ENCODE measurements around the gene CPLX3. TPM values are rescaled to one million over a fixed set of nuclear protein-coding genes. Genes with fewer than 3 reads are reported as not detected.

Gene CPLX3
- total RNA-seq, 1 donor from 2014 or later: not detected

DNA sequence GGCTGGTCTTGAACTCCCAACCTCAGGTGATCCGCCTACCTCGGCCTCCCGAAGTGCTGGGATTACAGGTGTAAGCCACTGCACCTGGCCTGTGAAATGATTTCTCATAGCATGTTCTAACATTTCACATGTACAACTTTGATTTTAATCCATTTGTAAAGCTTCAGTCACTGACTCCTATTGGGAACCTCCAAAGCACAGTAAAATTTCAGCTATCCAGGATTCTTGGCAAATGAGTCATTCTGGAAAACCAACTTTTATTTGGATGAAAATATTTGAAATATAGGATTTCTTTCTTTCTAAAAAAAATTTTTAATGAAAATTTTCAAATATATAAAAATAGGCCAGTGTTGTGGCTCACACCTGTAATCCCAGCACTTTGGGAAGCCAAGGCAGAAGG is 16.5 kb upstream of the CPLX3 start:
- no peak overlapping the region for H3K4me3 Mint-ChIP-seq
- TF ChIP-seq, protein P1, sequence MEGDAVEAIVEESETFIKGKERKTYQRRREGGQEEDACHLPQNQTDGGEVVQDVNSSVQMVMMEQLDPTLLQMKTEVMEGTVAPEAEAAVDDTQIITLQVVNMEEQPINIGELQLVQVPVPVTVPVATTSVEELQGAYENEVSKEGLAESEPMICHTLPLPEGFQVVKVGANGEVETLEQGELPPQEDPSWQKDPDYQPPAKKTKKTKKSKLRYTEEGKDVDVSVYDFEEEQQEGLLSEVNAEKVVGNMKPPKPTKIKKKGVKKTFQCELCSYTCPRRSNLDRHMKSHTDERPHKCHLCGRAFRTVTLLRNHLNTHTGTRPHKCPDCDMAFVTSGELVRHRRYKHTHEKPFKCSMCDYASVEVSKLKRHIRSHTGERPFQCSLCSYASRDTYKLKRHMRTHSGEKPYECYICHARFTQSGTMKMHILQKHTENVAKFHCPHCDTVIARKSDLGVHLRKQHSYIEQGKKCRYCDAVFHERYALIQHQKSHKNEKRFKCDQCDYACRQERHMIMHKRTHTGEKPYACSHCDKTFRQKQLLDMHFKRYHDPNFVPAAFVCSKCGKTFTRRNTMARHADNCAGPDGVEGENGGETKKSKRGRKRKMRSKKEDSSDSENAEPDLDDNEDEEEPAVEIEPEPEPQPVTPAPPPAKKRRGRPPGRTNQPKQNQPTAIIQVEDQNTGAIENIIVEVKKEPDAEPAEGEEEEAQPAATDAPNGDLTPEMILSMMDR (conservative IDR thresholded peaks at IDR 0.05): no peak
- peaks cover 3% of the 10 kb centered on the region for H3K4me1 Mint-ChIP-seq
- DNase-seq (ENCODE audit: low read depth, low spot score): no peak
- no peaks in the 10 kb centered on the region for H3K9me3 Mint-ChIP-seq
- H3K27me3 Mint-ChIP-seq (ENCODE audit: low read depth): peaks cover 3% of the 10 kb centered on the region
- no peaks in the 10 kb centered on the region for H3K36me3 Mint-ChIP-seq (ENCODE audit: low read depth)
- H3K27ac Mint-ChIP-seq (ENCODE audit: unreplicated experiment): no peak overlapping the region

DNA sequence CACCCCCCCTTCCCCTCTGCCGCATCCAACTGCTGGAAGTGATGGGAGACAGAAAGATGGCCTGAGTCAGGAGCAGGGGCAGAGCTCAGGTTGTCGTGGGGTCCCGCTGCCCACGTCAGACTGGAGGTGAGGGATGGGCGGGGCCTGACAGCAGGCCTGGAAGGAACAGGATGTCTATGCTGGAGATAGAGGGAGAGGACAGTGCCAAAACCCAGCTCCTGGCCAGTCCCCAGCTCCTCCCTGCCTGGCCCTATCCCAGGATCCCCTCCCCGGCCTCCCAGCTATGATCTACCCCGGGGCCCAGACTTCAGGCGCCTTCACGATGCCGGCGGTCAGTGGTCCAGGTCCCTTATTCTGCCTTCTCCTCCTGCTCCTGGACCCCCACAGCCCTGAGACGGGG is 13.9 kb upstream of the CPLX3 start, which contains the start of gene LMAN1L:
TSS of gene LMAN1L (plus strand) at position 303 of the 400 bp plus-strand sequence. CDS start at position 323, 20 bp downstream.
- H3K4me1 Mint-ChIP-seq: peaks cover 4% of the 10 kb centered on the region
- peak within 1 kb of the TSS; percentile 37 for H3K27ac Mint-ChIP-seq (ENCODE audit: unreplicated experiment)
- H3K9me3 Mint-ChIP-seq: no peaks in the 10 kb centered on the region
- TF ChIP-seq, protein P1 (conservative IDR thresholded peaks at IDR 0.05): no peak
- DNase-seq (ENCODE audit: low read depth, low spot score): no peak
- H3K27me3 Mint-ChIP-seq (ENCODE audit: low read depth): peaks cover 5% of the 10 kb centered on the region
- H3K4me3 Mint-ChIP-seq: no peak within 1 kb of the TSS
- no peaks in the 10 kb centered on the region for H3K36me3 Mint-ChIP-seq (ENCODE audit: low read depth)

- DNase-seq (ENCODE audit: low read depth, low spot score): no peak
- Mint-ChIP-seq H3K4me3 (no peak overlapping the region), H3K36me3 (ENCODE audit: low read depth) (no peaks in the 10 kb centered on the region), H3K4me1 (peaks cover 9% of the 10 kb centered on the region), H3K27ac (ENCODE audit: unreplicated experiment) (no peak overlapping the region), H3K9me3 (no peaks in the 10 kb centered on the region), H3K27me3 (ENCODE audit: low read depth) (peaks cover 5% of the 10 kb centered on the region)
- TF ChIP-seq, protein P1 (conservative IDR thresholded peaks at IDR 0.05): no peak
These were observed 11.1 kb upstream of the CPLX3 start for GRCh38 chr15:74815121-74815934.

GRCh38 chr15:74815961-74816360 is 10.5 kb upstream of the CPLX3 start:
- TF ChIP-seq, protein P1 (conservative IDR thresholded peaks at IDR 0.05): no peak
- peaks cover 5% of the 10 kb centered on the region for H3K27me3 Mint-ChIP-seq (ENCODE audit: low read depth)
- DNase-seq (ENCODE audit: low read depth, low spot score): no peak
- no peaks in the 10 kb centered on the region for H3K9me3 Mint-ChIP-seq
- H3K4me3 Mint-ChIP-seq: no peak overlapping the region
- no peak overlapping the region for H3K27ac Mint-ChIP-seq (ENCODE audit: unreplicated experiment)
- H3K4me1 Mint-ChIP-seq: peaks cover 12% of the 10 kb centered on the region
- H3K36me3 Mint-ChIP-seq (ENCODE audit: low read depth): no peaks in the 10 kb centered on the region

- TF ChIP-seq, protein P1 (conservative IDR thresholded peaks at IDR 0.05): no peak
- Mint-ChIP-seq H3K9me3 (no peaks in the 10 kb centered on the region), H3K4me1 (peaks cover 16% of the 10 kb centered on the region), H3K27ac (ENCODE audit: unreplicated experiment) (peak overlapping the region; percentile 70), H3K4me3 (no peak overlapping the region), H3K36me3 (ENCODE audit: low read depth) (no peaks in the 10 kb centered on the region), H3K27me3 (ENCODE audit: low read depth) (peaks cover 5% of the 10 kb centered on the region)
- no peak for DNase-seq (ENCODE audit: low read depth, low spot score)
These were observed 9.6 kb upstream of the CPLX3 start for GRCh38 chr15:74816624-74817369.
